PC-9 (cell line): ENCODE measurements around the gene CYTH2.

Source experiments
- EZH2 ChIP-seq: fragments of 200-600 bp; sonication (generic); IDR thresholded peaks from 2 replicates; pipeline ENCODE4 v1.8.0; 2017; ENCODE audit warnings: antibody characterized with exemption, low read depth
- TF ChIP-seq, protein P1 (sequence below): fragments of 200-600 bp; sonication (generic); conservative IDR thresholded peaks from 2 replicates; pipeline ENCODE4 v1.6.1; 2017; ENCODE audit warnings: mixed run types, antibody characterized with exemption, mild to moderate bottlenecking, moderate library complexity

DNA sequence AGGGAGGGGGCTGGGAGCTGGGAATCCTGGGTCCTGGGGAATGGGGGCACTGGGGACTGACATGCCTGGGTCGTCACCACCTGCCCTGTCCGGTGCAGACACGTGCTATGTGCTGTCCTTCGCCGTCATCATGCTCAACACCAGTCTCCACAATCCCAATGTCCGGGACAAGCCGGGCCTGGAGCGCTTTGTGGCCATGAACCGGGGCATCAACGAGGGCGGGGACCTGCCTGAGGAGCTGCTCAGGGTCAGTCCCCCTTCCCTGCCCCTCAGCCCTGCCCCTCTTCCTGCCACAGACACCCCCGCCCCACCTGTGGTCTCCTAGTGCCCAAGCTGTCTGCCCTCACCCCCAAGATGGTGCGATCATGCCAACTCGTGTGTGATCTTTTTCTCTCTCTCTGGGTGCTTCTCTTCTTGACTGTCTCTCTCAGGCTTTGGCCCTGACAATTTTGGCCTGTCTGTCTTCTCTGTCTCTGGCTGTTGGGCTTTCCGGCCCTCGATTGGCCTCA lies 5.0 kb downstream of the CYTH2 start:
- TF ChIP-seq, protein P1, sequence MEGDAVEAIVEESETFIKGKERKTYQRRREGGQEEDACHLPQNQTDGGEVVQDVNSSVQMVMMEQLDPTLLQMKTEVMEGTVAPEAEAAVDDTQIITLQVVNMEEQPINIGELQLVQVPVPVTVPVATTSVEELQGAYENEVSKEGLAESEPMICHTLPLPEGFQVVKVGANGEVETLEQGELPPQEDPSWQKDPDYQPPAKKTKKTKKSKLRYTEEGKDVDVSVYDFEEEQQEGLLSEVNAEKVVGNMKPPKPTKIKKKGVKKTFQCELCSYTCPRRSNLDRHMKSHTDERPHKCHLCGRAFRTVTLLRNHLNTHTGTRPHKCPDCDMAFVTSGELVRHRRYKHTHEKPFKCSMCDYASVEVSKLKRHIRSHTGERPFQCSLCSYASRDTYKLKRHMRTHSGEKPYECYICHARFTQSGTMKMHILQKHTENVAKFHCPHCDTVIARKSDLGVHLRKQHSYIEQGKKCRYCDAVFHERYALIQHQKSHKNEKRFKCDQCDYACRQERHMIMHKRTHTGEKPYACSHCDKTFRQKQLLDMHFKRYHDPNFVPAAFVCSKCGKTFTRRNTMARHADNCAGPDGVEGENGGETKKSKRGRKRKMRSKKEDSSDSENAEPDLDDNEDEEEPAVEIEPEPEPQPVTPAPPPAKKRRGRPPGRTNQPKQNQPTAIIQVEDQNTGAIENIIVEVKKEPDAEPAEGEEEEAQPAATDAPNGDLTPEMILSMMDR: no peak
- no peak for TF ChIP-seq EZH2
